ENCODE results near the gene HACD4. TPM values are rescaled to one million over a fixed set of nuclear protein-coding genes. Genes with fewer than 3 reads are reported as not detected.

HACD4 gene
- total RNA-seq, 4 donors from 2014 or later = 3.3 to 4.4 (median 3.9) TPM

DNA sequence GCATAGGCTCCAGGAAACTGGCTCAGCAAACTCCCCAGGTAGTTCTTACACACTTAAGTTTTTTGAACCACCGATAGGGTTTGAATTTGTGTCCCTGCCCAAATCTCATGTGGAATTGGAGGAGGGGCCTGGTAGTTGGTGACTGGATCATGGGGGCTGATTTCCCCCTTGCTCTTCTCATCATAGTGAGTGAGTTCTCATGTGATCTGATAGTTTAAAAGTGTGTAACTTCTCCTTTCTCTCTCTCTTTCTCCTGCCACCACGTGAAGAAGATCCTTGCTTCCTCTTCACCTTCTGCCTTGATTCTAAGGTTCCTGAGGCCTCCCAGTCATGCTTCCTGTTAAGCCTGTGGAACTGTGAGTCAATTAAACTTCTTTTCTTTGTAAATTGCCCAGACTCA is 22.4 kb upstream of the HACD4 start:
- Histone ChIP-seq H3K27me3 (no peaks in the 10 kb centered on the region), H3K36me3 (no peaks in the 10 kb centered on the region), H3K9me3 (no peaks in the 10 kb centered on the region), H3K4me1 (no peaks in the 10 kb centered on the region), H3K4me3 (no peak overlapping the region), H3K27ac (no peak overlapping the region)
- TF ChIP-seq, protein P1, sequence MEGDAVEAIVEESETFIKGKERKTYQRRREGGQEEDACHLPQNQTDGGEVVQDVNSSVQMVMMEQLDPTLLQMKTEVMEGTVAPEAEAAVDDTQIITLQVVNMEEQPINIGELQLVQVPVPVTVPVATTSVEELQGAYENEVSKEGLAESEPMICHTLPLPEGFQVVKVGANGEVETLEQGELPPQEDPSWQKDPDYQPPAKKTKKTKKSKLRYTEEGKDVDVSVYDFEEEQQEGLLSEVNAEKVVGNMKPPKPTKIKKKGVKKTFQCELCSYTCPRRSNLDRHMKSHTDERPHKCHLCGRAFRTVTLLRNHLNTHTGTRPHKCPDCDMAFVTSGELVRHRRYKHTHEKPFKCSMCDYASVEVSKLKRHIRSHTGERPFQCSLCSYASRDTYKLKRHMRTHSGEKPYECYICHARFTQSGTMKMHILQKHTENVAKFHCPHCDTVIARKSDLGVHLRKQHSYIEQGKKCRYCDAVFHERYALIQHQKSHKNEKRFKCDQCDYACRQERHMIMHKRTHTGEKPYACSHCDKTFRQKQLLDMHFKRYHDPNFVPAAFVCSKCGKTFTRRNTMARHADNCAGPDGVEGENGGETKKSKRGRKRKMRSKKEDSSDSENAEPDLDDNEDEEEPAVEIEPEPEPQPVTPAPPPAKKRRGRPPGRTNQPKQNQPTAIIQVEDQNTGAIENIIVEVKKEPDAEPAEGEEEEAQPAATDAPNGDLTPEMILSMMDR (IDR thresholded peaks at IDR 0.05) = no peak
- 46 to 64% methylated on average over 2 of the region's 2 CpGs for whole genome bisulfite sequencing, 2 donors
- DNase-seq (ENCODE audit: low spot score in 2 of 2) = no peak

DNA sequence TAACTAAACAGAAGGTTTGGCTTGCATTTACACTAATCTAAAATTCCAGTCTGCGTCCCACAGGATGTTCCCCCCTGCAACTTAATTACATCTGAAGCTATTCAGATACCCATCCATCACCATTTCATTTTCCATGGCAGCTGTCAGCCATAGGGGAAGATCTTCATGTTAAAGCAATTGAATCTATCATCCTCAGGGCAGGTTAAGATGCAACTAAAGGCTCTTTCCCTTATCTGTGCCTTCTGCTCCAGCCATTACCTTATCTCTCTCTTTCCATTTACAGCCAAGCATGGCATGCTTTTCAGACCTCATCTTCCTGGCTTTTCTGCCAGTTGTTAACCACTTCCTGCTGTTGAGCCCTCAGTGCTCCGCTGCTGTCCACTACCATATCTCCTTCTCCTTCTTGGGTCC is 15.8 kb upstream of the HACD4 start:
- no peaks in the 10 kb centered on the region for H3K4me1 ChIP-seq
- 79 to 85% methylated on average over 2 of the region's 2 CpGs for WGBS, 2 donors
- no peaks in the 10 kb centered on the region for H3K27me3 ChIP-seq
- TF ChIP-seq, protein P1 (IDR thresholded peaks at IDR 0.05) = no peak
- TF ChIP-seq POLR2A (IDR thresholded peaks at IDR 0.05) = no peak
- TF ChIP-seq EP300 (IDR thresholded peaks at IDR 0.05) = no peak
- H3K27ac ChIP-seq = no peak overlapping the region
- DNase-seq (ENCODE audit: low spot score in 2 of 2) = no peak
- no peaks in the 10 kb centered on the region for H3K36me3 ChIP-seq
- H3K4me3 ChIP-seq = no peak overlapping the region
- no peaks in the 10 kb centered on the region for H3K9me3 ChIP-seq

DNA sequence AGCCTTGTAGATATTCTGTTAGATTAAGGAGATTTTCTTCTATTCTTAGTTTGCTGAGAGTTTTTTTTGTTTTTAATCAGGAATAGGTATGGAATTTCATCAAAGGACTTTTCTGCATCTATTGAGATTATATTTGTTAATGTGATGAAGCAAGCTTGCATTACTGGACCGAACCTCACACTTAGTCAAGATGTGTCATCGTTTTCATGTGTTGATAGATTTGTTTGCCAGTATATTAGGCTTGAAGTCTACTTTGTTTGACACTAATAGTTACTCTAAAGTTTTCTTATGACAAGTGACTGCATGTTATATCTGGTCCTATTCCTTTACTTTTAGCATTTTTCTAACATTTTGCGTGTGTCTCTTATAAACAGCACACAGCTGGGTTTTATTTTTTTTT is 12.4 kb upstream of the HACD4 start:
- Histone ChIP-seq H3K36me3 (no peaks in the 10 kb centered on the region), H3K27ac (no peak overlapping the region), H3K4me1 (no peaks in the 10 kb centered on the region), H3K4me3 (no peak overlapping the region), H3K27me3 (no peaks in the 10 kb centered on the region), H3K9me3 (no peaks in the 10 kb centered on the region)
- TF ChIP-seq, protein P1 (IDR thresholded peaks at IDR 0.05) = no peak
- no peak for TF ChIP-seq EP300 (IDR thresholded peaks at IDR 0.05)
- no peak for TF ChIP-seq POLR2A (IDR thresholded peaks at IDR 0.05)
- 88 to 99% methylated on average over 3 of the region's 3 CpGs for WGBS, 2 donors
- no peak for DNase-seq (ENCODE audit: low spot score in 2 of 2)

DNA sequence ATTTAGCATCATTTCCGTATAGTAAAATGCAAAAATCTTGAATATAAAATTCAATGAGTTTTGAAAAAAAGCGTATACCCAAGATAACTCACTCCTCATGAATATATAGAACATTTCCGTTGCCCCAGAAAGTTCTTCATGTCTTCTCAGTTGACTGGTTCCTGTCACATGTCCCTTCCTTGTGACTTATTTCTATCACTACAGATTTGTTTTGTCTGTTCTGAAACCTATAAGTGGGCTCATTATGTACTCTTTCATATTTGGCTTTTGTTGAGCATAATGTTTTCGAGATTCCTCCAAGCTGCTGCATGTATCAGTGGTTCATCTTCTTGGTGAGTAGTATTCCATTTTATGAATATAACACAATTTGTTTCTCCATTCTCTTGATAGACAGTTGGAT is 11.0 kb upstream of the HACD4 start:
- H3K27me3 ChIP-seq = no peaks in the 10 kb centered on the region
- no peak for DNase-seq (ENCODE audit: low spot score in 2 of 2)
- H3K36me3 ChIP-seq = no peaks in the 10 kb centered on the region
- WGBS, 2 donors = 92 to 95% methylated on average over 4 of the region's 4 CpGs
- no peaks in the 10 kb centered on the region for H3K9me3 ChIP-seq
- H3K4me3 ChIP-seq = no peak overlapping the region
- TF ChIP-seq, protein P1 (IDR thresholded peaks at IDR 0.05) = no peak
- no peak for TF ChIP-seq POLR2A (IDR thresholded peaks at IDR 0.05)
- TF ChIP-seq EP300 (IDR thresholded peaks at IDR 0.05) = no peak
- no peaks in the 10 kb centered on the region for H3K4me1 ChIP-seq
- no peak overlapping the region for H3K27ac ChIP-seq

DNA sequence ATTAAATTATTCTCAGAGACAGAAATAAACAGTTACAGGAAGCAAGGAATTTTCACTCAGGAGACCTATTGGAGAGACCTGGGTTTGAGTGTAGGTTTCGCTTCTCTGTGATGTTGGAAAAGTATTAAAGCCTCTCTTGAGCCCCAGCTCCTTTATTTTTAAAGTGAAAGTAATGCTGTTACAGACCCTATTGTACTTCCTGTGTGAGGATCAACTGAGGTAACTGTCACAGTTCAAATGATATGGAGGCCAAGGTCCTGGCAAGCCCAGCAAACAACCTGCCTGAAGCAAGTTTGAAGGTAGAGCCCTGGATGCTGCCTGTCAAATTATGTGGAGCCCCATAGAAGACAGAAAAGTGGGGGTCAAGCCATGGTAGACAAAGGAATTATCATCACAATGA is 7.9 kb upstream of the HACD4 start:
- no peaks in the 10 kb centered on the region for H3K36me3 ChIP-seq
- no peaks in the 10 kb centered on the region for H3K9me3 ChIP-seq
- no peak overlapping the region for H3K4me3 ChIP-seq
- H3K4me1 ChIP-seq = no peaks in the 10 kb centered on the region
- no peak for TF ChIP-seq EP300 (IDR thresholded peaks at IDR 0.05)
- no peak for TF ChIP-seq POLR2A (IDR thresholded peaks at IDR 0.05)
- TF ChIP-seq, protein P1 (IDR thresholded peaks at IDR 0.05) = no peak
- no peak for DNase-seq (ENCODE audit: low spot score in 2 of 2)
- no peak overlapping the region for H3K27ac ChIP-seq
- WGBS, 2 donors = 94 to 95% methylated on average over 1 of the region's 1 CpG
- H3K27me3 ChIP-seq = no peaks in the 10 kb centered on the region

Measured in tibial nerve (tissue), 4 donors.